Measurements from ENCODE around the gene NAV1. TPM values are rescaled to one million over a fixed set of nuclear protein-coding genes. Genes with fewer than 3 reads are reported as not detected.

The NAV1 gene
- total and polyA plus RNA-seq, 9 of the 15 experiments (the other 6 are each of a cell fraction or from before 2014, with no cell fraction given), result 0.91 to 16.8 (median 3.2) TPM

DNA sequence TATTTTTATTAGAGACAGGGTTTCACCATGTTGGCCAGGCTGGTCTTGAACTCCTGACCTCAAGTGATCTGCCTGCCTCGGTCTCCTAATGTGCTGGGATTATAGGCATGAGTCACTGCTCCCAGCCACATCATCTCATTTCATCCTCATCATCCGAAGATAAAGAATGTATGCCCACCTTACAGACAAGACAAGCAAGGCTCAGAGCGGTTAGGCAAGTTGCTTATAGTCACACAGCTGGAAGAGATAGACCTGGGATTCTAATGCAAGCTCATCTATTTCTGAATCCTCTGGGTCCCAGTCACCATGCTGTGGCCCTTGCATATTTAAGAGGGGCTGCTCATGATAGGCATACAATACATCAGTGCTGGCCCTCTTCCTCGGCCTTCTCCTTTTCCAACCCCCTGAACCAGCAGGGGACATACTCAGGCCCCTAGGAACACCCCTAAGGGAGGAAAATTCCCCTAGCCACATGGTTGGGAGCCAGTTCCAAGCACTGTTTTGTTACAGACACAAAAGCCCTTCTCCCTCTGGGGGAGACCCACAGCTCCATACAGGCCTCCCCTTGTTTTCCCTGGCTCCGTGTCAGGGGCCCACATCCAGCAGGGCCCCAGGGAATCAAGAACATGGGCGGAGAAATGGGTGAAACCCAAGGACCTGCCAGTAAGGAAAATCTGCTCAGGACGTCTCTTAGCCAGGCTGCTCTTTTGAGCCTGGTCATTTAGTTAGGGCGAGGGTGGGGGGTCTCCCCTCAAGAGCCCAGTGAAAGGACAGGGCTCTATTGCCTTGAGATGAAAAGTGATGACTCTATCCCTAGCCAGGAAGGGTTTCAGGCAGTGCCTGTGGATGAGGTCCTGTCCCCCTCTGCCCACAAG lies 38.9 kb upstream of the NAV1 start:
- H3K79me2 ChIP-seq (ENCODE audit: control insufficient read depth, insufficient read depth, low read length), result no peaks in the 10 kb centered on the region
- no peak for FAIRE-seq
- WGBS (ENCODE audit: insufficient coverage, low coverage, missing lambda C conversion rate), result 40% methylated on average over 7 of the region's 8 CpGs
- intact Hi-C loops (cut with micrococcal nuclease) (no loop called here), in situ Hi-C loops (cut with MboI) (no loop called here)
- no peaks in the 10 kb centered on the region for H3K36me3 ChIP-seq (ENCODE audit: control insufficient read depth, insufficient read depth, low read length)
- no peaks in the 10 kb centered on the region for H4K20me1 ChIP-seq (replicated peaks; ENCODE audit: control insufficient read depth, insufficient read depth, low read length)
- H3K9me1 ChIP-seq (ENCODE audit: control insufficient read depth, insufficient read depth, low read length), result no peaks in the 10 kb centered on the region
- H3K9me3 ChIP-seq (replicated peaks; ENCODE audit: control insufficient read depth, insufficient read depth, low read depth, low read length), result no peaks in the 10 kb centered on the region
- no peak overlapping the region for H2AFZ ChIP-seq (ENCODE audit: low read depth, low read length)
- no peak overlapping the region for H3K27ac ChIP-seq (ENCODE audit: extremely low read depth, low read depth, low read length)
- no TSS peak for BruUV-seq (replicated peaks)
- no peak overlapping the region for H3K4me2 ChIP-seq (ENCODE audit: insufficient read depth, low read length)
- CTCF ChIA-PET (ENCODE audit: low intra/inter-chr PET ratio), result no interaction called here
- H3K27me3 ChIP-seq (ENCODE audit: control insufficient read depth in 2 of 2, insufficient read depth in 2 of 2, low read length in 2 of 2), result peaks cover 0 to 20% of the 10 kb centered on the region in 2 experiments; a peak in 1 of 5 replicates
- no peak for DNase-seq (ENCODE audit: extremely low read depth in 1 of 4, low spot score in 3 of 4)
- POLR2A ChIA-PET, result interaction anchor here (0.6 to 3.4 kb wide), 9 partner anchors 9 to 129 kb away, joined by 3 to 14 read pairs (median 4); no protein-coding TSS in a partner anchor
- no peak overlapping the region for H3K4me3 ChIP-seq
- ATAC-seq, result no peak
- H3K4me1 ChIP-seq (replicated peaks in 1 of 2; ENCODE audit: control insufficient read depth in 2 of 2, insufficient read depth in 2 of 2, low read length in 2 of 2), result peaks cover 0 to 4% of the 10 kb centered on the region in 2 experiments; a peak in 3 of 5 replicates
- no peak overlapping the region for H3K9ac ChIP-seq (ENCODE audit: insufficient read depth in 1 of 2, low read depth in 2 of 2, low read length in 2 of 2)
- peak; percentile 81 for TF ChIP-seq BCOR (IDR thresholded peaks at IDR 0.05)
- no peak for TF ChIP-seq ZNF699 (CRISPR knock-in tag; IDR thresholded peaks at IDR 0.05; ENCODE audit: insufficient replicate concordance)
- TF ChIP-seq, protein P1, sequence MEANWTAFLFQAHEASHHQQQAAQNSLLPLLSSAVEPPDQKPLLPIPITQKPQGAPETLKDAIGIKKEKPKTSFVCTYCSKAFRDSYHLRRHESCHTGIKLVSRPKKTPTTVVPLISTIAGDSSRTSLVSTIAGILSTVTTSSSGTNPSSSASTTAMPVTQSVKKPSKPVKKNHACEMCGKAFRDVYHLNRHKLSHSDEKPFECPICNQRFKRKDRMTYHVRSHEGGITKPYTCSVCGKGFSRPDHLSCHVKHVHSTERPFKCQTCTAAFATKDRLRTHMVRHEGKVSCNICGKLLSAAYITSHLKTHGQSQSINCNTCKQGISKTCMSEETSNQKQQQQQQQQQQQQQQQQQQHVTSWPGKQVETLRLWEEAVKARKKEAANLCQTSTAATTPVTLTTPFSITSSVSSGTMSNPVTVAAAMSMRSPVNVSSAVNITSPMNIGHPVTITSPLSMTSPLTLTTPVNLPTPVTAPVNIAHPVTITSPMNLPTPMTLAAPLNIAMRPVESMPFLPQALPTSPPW (CRISPR knock-in tag; IDR thresholded peaks at IDR 0.05), result no peak
- TF ChIP-seq SIRT6 (IDR thresholded peaks at IDR 0.05; ENCODE audit: low read depth, low read length), result no peak
- TF ChIP-seq NCOR1 (IDR thresholded peaks at IDR 0.05), result no peak
- no peak for TF ChIP-seq CBFA2T2 (conservative IDR thresholded peaks at IDR 0.05)
- no peak for TF ChIP-seq STAT5B (CRISPR knock-in tag; IDR thresholded peaks at IDR 0.05)
- TF ChIP-seq, protein P2, sequence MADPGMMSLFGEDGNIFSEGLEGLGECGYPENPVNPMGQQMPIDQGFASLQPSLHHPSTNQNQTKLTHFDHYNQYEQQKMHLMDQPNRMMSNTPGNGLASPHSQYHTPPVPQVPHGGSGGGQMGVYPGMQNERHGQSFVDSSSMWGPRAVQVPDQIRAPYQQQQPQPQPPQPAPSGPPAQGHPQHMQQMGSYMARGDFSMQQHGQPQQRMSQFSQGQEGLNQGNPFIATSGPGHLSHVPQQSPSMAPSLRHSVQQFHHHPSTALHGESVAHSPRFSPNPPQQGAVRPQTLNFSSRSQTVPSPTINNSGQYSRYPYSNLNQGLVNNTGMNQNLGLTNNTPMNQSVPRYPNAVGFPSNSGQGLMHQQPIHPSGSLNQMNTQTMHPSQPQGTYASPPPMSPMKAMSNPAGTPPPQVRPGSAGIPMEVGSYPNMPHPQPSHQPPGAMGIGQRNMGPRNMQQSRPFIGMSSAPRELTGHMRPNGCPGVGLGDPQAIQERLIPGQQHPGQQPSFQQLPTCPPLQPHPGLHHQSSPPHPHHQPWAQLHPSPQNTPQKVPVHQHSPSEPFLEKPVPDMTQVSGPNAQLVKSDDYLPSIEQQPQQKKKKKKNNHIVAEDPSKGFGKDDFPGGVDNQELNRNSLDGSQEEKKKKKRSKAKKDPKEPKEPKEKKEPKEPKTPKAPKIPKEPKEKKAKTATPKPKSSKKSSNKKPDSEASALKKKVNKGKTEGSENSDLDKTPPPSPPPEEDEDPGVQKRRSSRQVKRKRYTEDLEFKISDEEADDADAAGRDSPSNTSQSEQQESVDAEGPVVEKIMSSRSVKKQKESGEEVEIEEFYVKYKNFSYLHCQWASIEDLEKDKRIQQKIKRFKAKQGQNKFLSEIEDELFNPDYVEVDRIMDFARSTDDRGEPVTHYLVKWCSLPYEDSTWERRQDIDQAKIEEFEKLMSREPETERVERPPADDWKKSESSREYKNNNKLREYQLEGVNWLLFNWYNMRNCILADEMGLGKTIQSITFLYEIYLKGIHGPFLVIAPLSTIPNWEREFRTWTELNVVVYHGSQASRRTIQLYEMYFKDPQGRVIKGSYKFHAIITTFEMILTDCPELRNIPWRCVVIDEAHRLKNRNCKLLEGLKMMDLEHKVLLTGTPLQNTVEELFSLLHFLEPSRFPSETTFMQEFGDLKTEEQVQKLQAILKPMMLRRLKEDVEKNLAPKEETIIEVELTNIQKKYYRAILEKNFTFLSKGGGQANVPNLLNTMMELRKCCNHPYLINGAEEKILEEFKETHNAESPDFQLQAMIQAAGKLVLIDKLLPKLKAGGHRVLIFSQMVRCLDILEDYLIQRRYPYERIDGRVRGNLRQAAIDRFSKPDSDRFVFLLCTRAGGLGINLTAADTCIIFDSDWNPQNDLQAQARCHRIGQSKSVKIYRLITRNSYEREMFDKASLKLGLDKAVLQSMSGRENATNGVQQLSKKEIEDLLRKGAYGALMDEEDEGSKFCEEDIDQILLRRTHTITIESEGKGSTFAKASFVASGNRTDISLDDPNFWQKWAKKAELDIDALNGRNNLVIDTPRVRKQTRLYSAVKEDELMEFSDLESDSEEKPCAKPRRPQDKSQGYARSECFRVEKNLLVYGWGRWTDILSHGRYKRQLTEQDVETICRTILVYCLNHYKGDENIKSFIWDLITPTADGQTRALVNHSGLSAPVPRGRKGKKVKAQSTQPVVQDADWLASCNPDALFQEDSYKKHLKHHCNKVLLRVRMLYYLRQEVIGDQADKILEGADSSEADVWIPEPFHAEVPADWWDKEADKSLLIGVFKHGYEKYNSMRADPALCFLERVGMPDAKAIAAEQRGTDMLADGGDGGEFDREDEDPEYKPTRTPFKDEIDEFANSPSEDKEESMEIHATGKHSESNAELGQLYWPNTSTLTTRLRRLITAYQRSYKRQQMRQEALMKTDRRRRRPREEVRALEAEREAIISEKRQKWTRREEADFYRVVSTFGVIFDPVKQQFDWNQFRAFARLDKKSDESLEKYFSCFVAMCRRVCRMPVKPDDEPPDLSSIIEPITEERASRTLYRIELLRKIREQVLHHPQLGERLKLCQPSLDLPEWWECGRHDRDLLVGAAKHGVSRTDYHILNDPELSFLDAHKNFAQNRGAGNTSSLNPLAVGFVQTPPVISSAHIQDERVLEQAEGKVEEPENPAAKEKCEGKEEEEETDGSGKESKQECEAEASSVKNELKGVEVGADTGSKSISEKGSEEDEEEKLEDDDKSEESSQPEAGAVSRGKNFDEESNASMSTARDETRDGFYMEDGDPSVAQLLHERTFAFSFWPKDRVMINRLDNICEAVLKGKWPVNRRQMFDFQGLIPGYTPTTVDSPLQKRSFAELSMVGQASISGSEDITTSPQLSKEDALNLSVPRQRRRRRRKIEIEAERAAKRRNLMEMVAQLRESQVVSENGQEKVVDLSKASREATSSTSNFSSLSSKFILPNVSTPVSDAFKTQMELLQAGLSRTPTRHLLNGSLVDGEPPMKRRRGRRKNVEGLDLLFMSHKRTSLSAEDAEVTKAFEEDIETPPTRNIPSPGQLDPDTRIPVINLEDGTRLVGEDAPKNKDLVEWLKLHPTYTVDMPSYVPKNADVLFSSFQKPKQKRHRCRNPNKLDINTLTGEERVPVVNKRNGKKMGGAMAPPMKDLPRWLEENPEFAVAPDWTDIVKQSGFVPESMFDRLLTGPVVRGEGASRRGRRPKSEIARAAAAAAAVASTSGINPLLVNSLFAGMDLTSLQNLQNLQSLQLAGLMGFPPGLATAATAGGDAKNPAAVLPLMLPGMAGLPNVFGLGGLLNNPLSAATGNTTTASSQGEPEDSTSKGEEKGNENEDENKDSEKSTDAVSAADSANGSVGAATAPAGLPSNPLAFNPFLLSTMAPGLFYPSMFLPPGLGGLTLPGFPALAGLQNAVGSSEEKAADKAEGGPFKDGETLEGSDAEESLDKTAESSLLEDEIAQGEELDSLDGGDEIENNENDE (IDR thresholded peaks at IDR 0.05; ENCODE audit: low read depth, low read length), result no peak
- TF ChIP-seq TCFL5 (CRISPR knock-in tag; conservative IDR thresholded peaks at IDR 0.05), result no peak

Measured in K562 (cell line).